Stimulated activated naive CD8-positive, alpha-beta T cell treated with anti-CD3 and anti-CD28 coated beads, Interleukin-15, Interleukin-2, amounts not matched to agents 100 ng/mL and 50 ng/mL, for 24 hours (primary cell): ENCODE measurements around the gene ATXN7.

ENCODE experiments used
- H3K27ac Mint-ChIP-seq: one replicate; pipeline ENCODE4 v1.8.0; 2021; ENCODE audit warnings: mild to moderate bottlenecking, mixed read lengths
- H3K27me3 Mint-ChIP-seq: one replicate; pipeline ENCODE4 v1.8.0; 2021; ENCODE audit warnings: mixed read lengths
- H3K36me3 Mint-ChIP-seq: one replicate; pipeline ENCODE4 v1.8.0; 2021; ENCODE audit warnings: low read depth, mixed read lengths
- H3K4me1 Mint-ChIP-seq: one replicate; pipeline ENCODE4 v1.8.0; 2021; ENCODE audit warnings: low read depth, mixed read lengths
- H3K4me3 Mint-ChIP-seq: one replicate; pipeline ENCODE4 v1.8.0; 2021; ENCODE audit warnings: mild to moderate bottlenecking, mixed read lengths
- H3K9me3 Mint-ChIP-seq: one replicate; pipeline ENCODE4 v1.8.0; 2021; ENCODE audit warnings: mixed read lengths

ATXN7 gene

GRCh38 chr3:64002233-64002632 is 138.6 kb downstream of the ATXN7 start:
- H3K4me1 Mint-ChIP-seq, result no peaks in the 10 kb centered on the region
- no peaks in the 10 kb centered on the region for H3K27me3 Mint-ChIP-seq
- H3K9me3 Mint-ChIP-seq, result no peaks in the 10 kb centered on the region
- H3K4me3 Mint-ChIP-seq, result no peak overlapping the region
- peaks cover 36% of the 10 kb centered on the region for H3K36me3 Mint-ChIP-seq
- H3K27ac Mint-ChIP-seq, result peak overlapping the region; percentile 18

- Mint-ChIP-seq H3K27ac (no peak overlapping the region), H3K4me3 (no peak overlapping the region), H3K27me3 (no peaks in the 10 kb centered on the region), H3K4me1 (no peaks in the 10 kb centered on the region), H3K36me3 (peaks cover 27% of the 10 kb centered on the region), H3K9me3 (no peaks in the 10 kb centered on the region)
These were observed 139.9 kb downstream of the ATXN7 start for GRCh38 chr3:64003589-64003988.

GRCh38 chr3:64008017-64008416 is 144.3 kb downstream of the ATXN7 start:
- Mint-ChIP-seq H3K4me3 (no peak overlapping the region), H3K27me3 (no peaks in the 10 kb centered on the region), H3K4me1 (peaks cover 22% of the 10 kb centered on the region), H3K27ac (no peak overlapping the region), H3K9me3 (no peaks in the 10 kb centered on the region), H3K36me3 (peaks cover 46% of the 10 kb centered on the region)

GRCh38 chr3:64008487-64009351 is 145.1 kb downstream of the ATXN7 start:
- H3K27me3 Mint-ChIP-seq, result no peaks in the 10 kb centered on the region
- peaks cover 23% of the 10 kb centered on the region for H3K4me1 Mint-ChIP-seq
- peaks cover 53% of the 10 kb centered on the region for H3K36me3 Mint-ChIP-seq
- H3K4me3 Mint-ChIP-seq, result no peak overlapping the region
- H3K27ac Mint-ChIP-seq, result peak overlapping the region; percentile 49
- H3K9me3 Mint-ChIP-seq, result no peaks in the 10 kb centered on the region

GRCh38 chr3:64009528-64009927 is 145.9 kb downstream of the ATXN7 start:
- H3K4me1 Mint-ChIP-seq, result peaks cover 29% of the 10 kb centered on the region
- H3K36me3 Mint-ChIP-seq, result peaks cover 61% of the 10 kb centered on the region
- no peaks in the 10 kb centered on the region for H3K27me3 Mint-ChIP-seq
- no peak overlapping the region for H3K4me3 Mint-ChIP-seq
- no peaks in the 10 kb centered on the region for H3K9me3 Mint-ChIP-seq
- H3K27ac Mint-ChIP-seq, result no peak overlapping the region

GRCh38 chr3:64010199-64010598 is 146.5 kb downstream of the ATXN7 start:
- Mint-ChIP-seq H3K27me3 (no peaks in the 10 kb centered on the region), H3K27ac (peak overlapping the region; percentile 21), H3K9me3 (no peaks in the 10 kb centered on the region), H3K36me3 (peaks cover 68% of the 10 kb centered on the region), H3K4me1 (peaks cover 34% of the 10 kb centered on the region), H3K4me3 (no peak overlapping the region)

GRCh38 chr3:64011685-64012084 is 148.0 kb downstream of the ATXN7 start:
- Mint-ChIP-seq H3K36me3 (peaks cover 78% of the 10 kb centered on the region), H3K9me3 (no peaks in the 10 kb centered on the region), H3K27me3 (no peaks in the 10 kb centered on the region), H3K27ac (peak overlapping the region; percentile 86), H3K4me1 (peaks cover 34% of the 10 kb centered on the region), H3K4me3 (no peak overlapping the region)

- Mint-ChIP-seq H3K27ac (peak overlapping the region; percentile 52), H3K36me3 (peaks cover 86% of the 10 kb centered on the region), H3K27me3 (no peaks in the 10 kb centered on the region), H3K9me3 (no peaks in the 10 kb centered on the region), H3K4me1 (peaks cover 43% of the 10 kb centered on the region), H3K4me3 (no peak overlapping the region)
These were observed 153.4 kb downstream of the ATXN7 start for GRCh38 chr3:64016941-64017620.

GRCh38 chr3:64019271-64019670 is 155.6 kb downstream of the ATXN7 start:
- Mint-ChIP-seq H3K4me3 (no peak overlapping the region), H3K4me1 (peaks cover 45% of the 10 kb centered on the region), H3K36me3 (peaks cover 68% of the 10 kb centered on the region), H3K9me3 (no peaks in the 10 kb centered on the region), H3K27ac (no peak overlapping the region), H3K27me3 (no peaks in the 10 kb centered on the region)

- peaks cover 40% of the 10 kb centered on the region for H3K4me1 Mint-ChIP-seq
- H3K4me3 Mint-ChIP-seq, result no peak overlapping the region
- no peaks in the 10 kb centered on the region for H3K27me3 Mint-ChIP-seq
- H3K36me3 Mint-ChIP-seq, result peaks cover 62% of the 10 kb centered on the region
- H3K9me3 Mint-ChIP-seq, result no peaks in the 10 kb centered on the region
- no peak overlapping the region for H3K27ac Mint-ChIP-seq
These were observed 156.2 kb downstream of the ATXN7 start for GRCh38 chr3:64019879-64020278.

GRCh38 chr3:64021922-64022321 is 158.3 kb downstream of the ATXN7 start:
- no peaks in the 10 kb centered on the region for H3K9me3 Mint-ChIP-seq
- H3K27ac Mint-ChIP-seq, result peak overlapping the region; percentile 81
- peaks cover 4% of the 10 kb centered on the region for H3K27me3 Mint-ChIP-seq
- peaks cover 36% of the 10 kb centered on the region for H3K4me1 Mint-ChIP-seq
- H3K4me3 Mint-ChIP-seq, result peak overlapping the region; percentile 88
- H3K36me3 Mint-ChIP-seq, result peaks cover 46% of the 10 kb centered on the region

GRCh38 chr3:64022451-64023186 is 159.0 kb downstream of the ATXN7 start:
- H3K27ac Mint-ChIP-seq, result peak overlapping the region; percentile 81
- peak overlapping the region; percentile 88 for H3K4me3 Mint-ChIP-seq
- H3K9me3 Mint-ChIP-seq, result no peaks in the 10 kb centered on the region
- H3K36me3 Mint-ChIP-seq, result peaks cover 39% of the 10 kb centered on the region
- H3K4me1 Mint-ChIP-seq, result peaks cover 32% of the 10 kb centered on the region
- H3K27me3 Mint-ChIP-seq, result peaks cover 10% of the 10 kb centered on the region

GRCh38 chr3:64023187-64023860 is 159.7 kb downstream of the ATXN7 start, which contains the start of gene PSMD6:
Gene PSMD6 (minus strand): TSS chr3:64023494. CDS start chr3:64023419, 75 bp downstream.
- H3K4me3 Mint-ChIP-seq, result peak within 1 kb of the TSS; percentile 88

GRCh38 chr3:64023861-64024223 is 160.2 kb downstream of the ATXN7 start:
- Mint-ChIP-seq H3K27me3 (peaks cover 23% of the 10 kb centered on the region), H3K36me3 (peaks cover 27% of the 10 kb centered on the region), H3K27ac (peak overlapping the region; percentile 81), H3K9me3 (no peaks in the 10 kb centered on the region), H3K4me1 (peaks cover 32% of the 10 kb centered on the region), H3K4me3 (peak overlapping the region; percentile 88)

More at GRCh38 chr3:64023187-64023860, 159.7 kb downstream of the ATXN7 start, which contains the start of gene PSMD6:
- Mint-ChIP-seq H3K27me3 (peaks cover 18% of the 10 kb centered on the region), H3K9me3 (no peaks in the 10 kb centered on the region), H3K27ac (peak within 1 kb of the TSS; percentile 81), H3K4me1 (peaks cover 32% of the 10 kb centered on the region), H3K36me3 (peaks cover 32% of the 10 kb centered on the region)
